ENCODE results near the gene FNBP1. TPM values are rescaled to one million over a fixed set of nuclear protein-coding genes. Genes with fewer than 3 reads are reported as not detected.

Gene FNBP1
- total RNA-seq, 1 donor from 2014 or later: 63.5 TPM

DNA sequence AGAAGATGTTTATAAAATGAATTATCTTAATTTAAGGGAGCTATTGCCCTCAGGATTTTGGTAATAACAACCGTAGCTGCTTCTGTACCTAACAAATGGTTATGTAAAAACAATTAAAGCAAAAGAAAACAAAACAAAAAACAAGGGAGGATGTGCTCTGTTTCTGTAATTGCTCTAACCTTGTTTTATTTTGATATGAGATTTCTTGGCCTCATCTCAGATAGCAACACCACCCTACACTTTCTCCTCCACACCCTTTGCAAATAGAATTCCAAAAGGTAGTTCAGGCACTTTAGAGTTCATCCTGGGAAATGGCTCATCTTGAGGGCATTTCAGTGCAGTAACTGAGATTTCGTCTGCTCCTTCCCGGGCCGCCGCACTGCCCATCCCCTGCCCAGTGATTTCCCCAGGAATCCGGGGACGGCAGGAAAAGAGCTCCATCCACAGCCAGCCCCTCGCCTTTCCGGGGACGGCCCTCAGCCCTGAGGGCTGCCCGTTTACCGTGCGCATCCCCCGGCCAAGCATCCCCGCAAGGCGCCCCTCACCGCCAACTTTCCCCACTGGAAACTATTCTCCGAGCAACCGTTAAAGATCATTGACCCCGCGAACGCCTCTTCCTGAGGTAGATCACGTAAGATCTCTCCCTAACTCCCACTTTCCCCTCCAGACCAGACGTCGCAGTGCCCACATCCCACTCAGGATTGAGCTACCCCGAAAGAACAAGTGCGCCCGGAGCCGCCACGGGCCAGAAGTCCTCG lies 1.2 kb downstream of the FNBP1 start:
- Histone ChIP-seq H3K9me3 (ENCODE audit: insufficient read depth, low read depth, low read length) (no peaks in the 10 kb centered on the region), H3K9ac (ENCODE audit: low read length) (peak overlapping the region; percentile 87), H3K4me3 (ENCODE audit: insufficient read depth, low read depth, low read length) (peak overlapping the region; percentile 66), H3K79me2 (ENCODE audit: insufficient read depth, low read length) (peaks cover 34% of the 10 kb centered on the region), H4K20me1 (ENCODE audit: insufficient read depth, low read length) (peaks cover 42% of the 10 kb centered on the region), H3K4me2 (ENCODE audit: low read length) (peak overlapping the region; percentile 100), H3K4me1 (ENCODE audit: insufficient read depth, low read length) (peaks cover 12% of the 10 kb centered on the region), H3K27me3 (ENCODE audit: insufficient read depth, low read length) (no peaks in the 10 kb centered on the region), H3K27ac (ENCODE audit: low read depth, low read length) (peak overlapping the region; percentile 30), H2AFZ (ENCODE audit: low read depth, low read length) (peak overlapping the region; percentile 83), H3K36me3 (ENCODE audit: insufficient read depth, low read length) (no peaks in the 10 kb centered on the region)
- no peak for FAIRE-seq
- Mint-ChIP-seq H3K4me3 (ENCODE audit: unreplicated experiment) (peak overlapping the region; percentile 98), H3K27ac (ENCODE audit: unreplicated experiment) (peak overlapping the region; percentile 92), H3K4me1 (ENCODE audit: low read depth, unreplicated experiment) (peaks cover 19% of the 10 kb centered on the region), H3K36me3 (ENCODE audit: low read depth, unreplicated experiment) (no peaks in the 10 kb centered on the region), H3K27me3 (ENCODE audit: low read depth, unreplicated experiment) (no peaks in the 10 kb centered on the region), H3K9me3 (ENCODE audit: unreplicated experiment) (no peaks in the 10 kb centered on the region)
- TF ChIP-seq, protein P1, sequence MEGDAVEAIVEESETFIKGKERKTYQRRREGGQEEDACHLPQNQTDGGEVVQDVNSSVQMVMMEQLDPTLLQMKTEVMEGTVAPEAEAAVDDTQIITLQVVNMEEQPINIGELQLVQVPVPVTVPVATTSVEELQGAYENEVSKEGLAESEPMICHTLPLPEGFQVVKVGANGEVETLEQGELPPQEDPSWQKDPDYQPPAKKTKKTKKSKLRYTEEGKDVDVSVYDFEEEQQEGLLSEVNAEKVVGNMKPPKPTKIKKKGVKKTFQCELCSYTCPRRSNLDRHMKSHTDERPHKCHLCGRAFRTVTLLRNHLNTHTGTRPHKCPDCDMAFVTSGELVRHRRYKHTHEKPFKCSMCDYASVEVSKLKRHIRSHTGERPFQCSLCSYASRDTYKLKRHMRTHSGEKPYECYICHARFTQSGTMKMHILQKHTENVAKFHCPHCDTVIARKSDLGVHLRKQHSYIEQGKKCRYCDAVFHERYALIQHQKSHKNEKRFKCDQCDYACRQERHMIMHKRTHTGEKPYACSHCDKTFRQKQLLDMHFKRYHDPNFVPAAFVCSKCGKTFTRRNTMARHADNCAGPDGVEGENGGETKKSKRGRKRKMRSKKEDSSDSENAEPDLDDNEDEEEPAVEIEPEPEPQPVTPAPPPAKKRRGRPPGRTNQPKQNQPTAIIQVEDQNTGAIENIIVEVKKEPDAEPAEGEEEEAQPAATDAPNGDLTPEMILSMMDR (IDR thresholded peaks at IDR 0.05; ENCODE audit: insufficient read depth, low read depth, low read length): no peak
- TF ChIP-seq EZH2 (IDR thresholded peaks at IDR 0.05; ENCODE audit: insufficient read depth, low read length): no peak
- DNase-seq (ENCODE audit: low read depth): no peak

DNA sequence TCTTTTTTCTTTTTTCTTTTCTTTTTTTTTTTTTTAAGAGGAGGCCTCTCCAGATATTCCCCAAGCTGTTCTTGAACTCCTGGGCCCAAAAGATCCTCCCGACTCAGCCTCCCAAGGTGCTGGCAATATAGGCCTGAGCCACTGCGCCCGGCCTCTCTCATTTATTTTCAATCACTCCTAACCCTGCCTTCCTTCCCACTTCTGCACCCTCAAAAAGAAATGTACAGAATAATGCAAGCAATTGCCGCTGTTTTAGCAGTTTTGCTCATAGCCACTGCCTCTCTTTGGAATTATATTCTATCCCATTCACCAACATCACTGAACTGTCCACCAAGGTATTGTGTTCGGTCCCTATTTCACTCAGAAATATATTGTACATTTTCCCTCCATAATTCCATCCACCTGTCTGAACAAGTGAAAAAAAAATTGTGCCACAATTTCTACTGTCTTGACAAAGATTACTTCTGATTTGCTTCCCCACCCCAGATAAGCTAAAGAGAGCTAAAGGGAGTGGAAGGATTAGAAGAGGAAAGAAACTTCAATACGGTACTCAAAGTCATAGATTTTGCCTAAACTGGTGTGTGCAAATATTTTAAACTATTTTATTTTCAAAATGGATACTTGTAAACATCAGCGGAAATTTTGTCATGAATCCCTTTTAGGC lies 1.9 kb downstream of the FNBP1 start:
- peak overlapping the region; percentile 98 for H3K4me3 Mint-ChIP-seq (ENCODE audit: unreplicated experiment)
- Histone ChIP-seq H3K36me3 (ENCODE audit: insufficient read depth, low read length) (no peaks in the 10 kb centered on the region), H3K27me3 (ENCODE audit: insufficient read depth, low read length) (no peaks in the 10 kb centered on the region), H3K4me1 (ENCODE audit: insufficient read depth, low read length) (peaks cover 18% of the 10 kb centered on the region), H2AFZ (ENCODE audit: low read depth, low read length) (no peak overlapping the region), H3K4me3 (ENCODE audit: insufficient read depth, low read depth, low read length) (no peak overlapping the region), H3K9me3 (ENCODE audit: insufficient read depth, low read depth, low read length) (no peaks in the 10 kb centered on the region), H3K4me2 (ENCODE audit: low read length) (peak overlapping the region; percentile 100), H3K9ac (ENCODE audit: low read length) (no peak overlapping the region), H3K27ac (ENCODE audit: low read depth, low read length) (no peak overlapping the region), H4K20me1 (ENCODE audit: insufficient read depth, low read length) (peaks cover 48% of the 10 kb centered on the region), H3K79me2 (ENCODE audit: insufficient read depth, low read length) (peaks cover 34% of the 10 kb centered on the region)
- H3K9me3 Mint-ChIP-seq (ENCODE audit: unreplicated experiment): no peaks in the 10 kb centered on the region
- peak overlapping the region; percentile 56 for H3K27ac Mint-ChIP-seq (ENCODE audit: unreplicated experiment)
- no peak for DNase-seq (ENCODE audit: low read depth)
- FAIRE-seq: no peak
- TF ChIP-seq, protein P1 (IDR thresholded peaks at IDR 0.05; ENCODE audit: insufficient read depth, low read depth, low read length): no peak
- TF ChIP-seq EZH2 (IDR thresholded peaks at IDR 0.05; ENCODE audit: insufficient read depth, low read length): no peak
- no peaks in the 10 kb centered on the region for H3K36me3 Mint-ChIP-seq (ENCODE audit: low read depth, unreplicated experiment)
- no peaks in the 10 kb centered on the region for H3K27me3 Mint-ChIP-seq (ENCODE audit: low read depth, unreplicated experiment)
- H3K4me1 Mint-ChIP-seq (ENCODE audit: low read depth, unreplicated experiment): peaks cover 23% of the 10 kb centered on the region
